Measurements from ENCODE around the gene TMEM92. TPM values are rescaled to one million over a fixed set of nuclear protein-coding genes. Genes with fewer than 3 reads are reported as not detected.

TMEM92 gene
- total RNA-seq, 1 donor from 2014 or later: 1.8 TPM

DNA sequence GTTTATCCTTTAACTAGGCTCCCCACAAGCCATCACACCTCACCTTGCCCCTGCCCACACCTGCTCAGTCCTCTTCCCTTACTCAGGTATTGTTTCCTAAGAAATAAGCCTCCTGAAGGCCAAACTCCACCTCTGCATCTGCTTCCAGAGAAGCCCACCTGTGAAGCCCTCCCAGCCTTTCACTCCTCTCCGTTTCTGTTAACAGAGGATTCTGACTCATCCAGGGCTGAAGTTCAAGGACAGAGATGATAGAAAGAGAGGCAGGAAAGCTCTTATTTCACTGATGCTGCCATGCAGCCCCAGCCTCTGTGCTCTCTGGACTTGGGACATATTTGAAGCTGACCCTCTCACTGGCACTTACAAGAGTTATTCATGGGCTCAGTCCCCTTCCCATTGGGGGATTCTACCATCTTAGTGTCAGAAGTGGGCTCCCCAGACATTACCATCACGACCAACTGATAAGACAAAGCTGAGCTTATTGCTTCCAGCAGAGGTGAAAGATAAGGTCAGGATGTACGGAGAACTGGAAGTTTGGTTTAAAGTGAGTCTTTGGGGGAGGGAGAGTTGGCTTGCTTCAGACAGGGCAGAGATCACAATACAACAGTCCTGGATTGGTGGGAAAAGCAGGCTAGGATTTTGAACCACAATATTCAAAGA lies 36.3 kb downstream of the TMEM92 start:
- Mint-ChIP-seq H3K36me3 (no peaks in the 10 kb centered on the region), H3K27ac (no peak overlapping the region), H3K27me3 (ENCODE audit: insufficient read depth, low read depth) (peaks cover 4% of the 10 kb centered on the region), H3K4me1 (peaks cover 17% of the 10 kb centered on the region), H3K4me3 (no peak overlapping the region), H3K9me3 (peaks cover 2% of the 10 kb centered on the region)
- DNase-seq (ENCODE audit: low spot score): no peak
- Histone ChIP-seq H3K27ac (no peak overlapping the region), H3K9me3 (ENCODE audit: low read depth) (no peaks in the 10 kb centered on the region), H3F3A (ENCODE audit: low read depth) (no peaks in the 10 kb centered on the region), H2AFZ (replicated peaks) (no peak overlapping the region), H3K4me2 (no peak overlapping the region), H3K79me2 (ENCODE audit: low read depth) (no peaks in the 10 kb centered on the region), H3K36me3 (no peaks in the 10 kb centered on the region), H3K9ac (no peak overlapping the region), H3K27me3 (no peaks in the 10 kb centered on the region), H3K4me1 (no peaks in the 10 kb centered on the region), H4K20me1 (ENCODE audit: low read depth) (no peaks in the 10 kb centered on the region), H3K4me3 (no peak overlapping the region)
- TF ChIP-seq, protein P1, sequence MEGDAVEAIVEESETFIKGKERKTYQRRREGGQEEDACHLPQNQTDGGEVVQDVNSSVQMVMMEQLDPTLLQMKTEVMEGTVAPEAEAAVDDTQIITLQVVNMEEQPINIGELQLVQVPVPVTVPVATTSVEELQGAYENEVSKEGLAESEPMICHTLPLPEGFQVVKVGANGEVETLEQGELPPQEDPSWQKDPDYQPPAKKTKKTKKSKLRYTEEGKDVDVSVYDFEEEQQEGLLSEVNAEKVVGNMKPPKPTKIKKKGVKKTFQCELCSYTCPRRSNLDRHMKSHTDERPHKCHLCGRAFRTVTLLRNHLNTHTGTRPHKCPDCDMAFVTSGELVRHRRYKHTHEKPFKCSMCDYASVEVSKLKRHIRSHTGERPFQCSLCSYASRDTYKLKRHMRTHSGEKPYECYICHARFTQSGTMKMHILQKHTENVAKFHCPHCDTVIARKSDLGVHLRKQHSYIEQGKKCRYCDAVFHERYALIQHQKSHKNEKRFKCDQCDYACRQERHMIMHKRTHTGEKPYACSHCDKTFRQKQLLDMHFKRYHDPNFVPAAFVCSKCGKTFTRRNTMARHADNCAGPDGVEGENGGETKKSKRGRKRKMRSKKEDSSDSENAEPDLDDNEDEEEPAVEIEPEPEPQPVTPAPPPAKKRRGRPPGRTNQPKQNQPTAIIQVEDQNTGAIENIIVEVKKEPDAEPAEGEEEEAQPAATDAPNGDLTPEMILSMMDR (IDR thresholded peaks at IDR 0.05): no peak
- no peak for TF ChIP-seq EZH2 (IDR thresholded peaks at IDR 0.05)
- no peak for TF ChIP-seq EZH2phosphoT487 (IDR thresholded peaks at IDR 0.05)

DNA sequence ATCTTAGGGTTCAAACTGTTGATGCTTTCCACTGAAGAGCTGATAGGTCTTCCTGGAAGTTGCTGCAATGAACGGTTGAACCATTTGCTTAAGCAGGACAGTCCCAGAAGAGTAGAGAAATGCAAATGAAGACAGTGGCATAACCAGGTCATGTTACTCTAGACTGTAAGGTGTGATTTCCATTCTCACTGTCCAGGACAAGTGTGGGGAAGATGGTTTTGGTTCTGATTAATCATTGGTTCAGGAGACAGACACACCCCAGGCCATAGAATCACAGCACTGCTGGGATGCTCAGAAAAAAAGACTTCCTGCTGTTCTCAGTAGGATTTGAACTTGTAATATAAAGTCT lies 36.8 kb downstream of the TMEM92 start:
- H3K4me2 ChIP-seq: no peak overlapping the region
- no peak overlapping the region for H3K27ac Mint-ChIP-seq
- TF ChIP-seq EZH2 (IDR thresholded peaks at IDR 0.05): no peak
- TF ChIP-seq, protein P1 (IDR thresholded peaks at IDR 0.05): no peak
- TF ChIP-seq EZH2phosphoT487 (IDR thresholded peaks at IDR 0.05): no peak
- no peaks in the 10 kb centered on the region for H3K36me3 Mint-ChIP-seq
- H3F3A ChIP-seq (ENCODE audit: low read depth): no peaks in the 10 kb centered on the region
- no peak overlapping the region for H3K4me3 Mint-ChIP-seq
- H4K20me1 ChIP-seq (ENCODE audit: low read depth): no peaks in the 10 kb centered on the region
- no peak overlapping the region for H3K9ac ChIP-seq
- no peaks in the 10 kb centered on the region for H3K79me2 ChIP-seq (ENCODE audit: low read depth)
- H2AFZ ChIP-seq (replicated peaks): no peak overlapping the region
- no peaks in the 10 kb centered on the region for H3K27me3 ChIP-seq
- H3K27me3 Mint-ChIP-seq (ENCODE audit: insufficient read depth, low read depth): peaks cover 4% of the 10 kb centered on the region
- no peak overlapping the region for H3K4me3 ChIP-seq
- peaks cover 2% of the 10 kb centered on the region for H3K9me3 Mint-ChIP-seq
- no peak overlapping the region for H3K27ac ChIP-seq
- no peak for DNase-seq (ENCODE audit: low spot score)
- no peaks in the 10 kb centered on the region for H3K36me3 ChIP-seq
- H3K9me3 ChIP-seq (ENCODE audit: low read depth): no peaks in the 10 kb centered on the region
- H3K4me1 ChIP-seq: no peaks in the 10 kb centered on the region
- H3K4me1 Mint-ChIP-seq: peaks cover 17% of the 10 kb centered on the region

DNA sequence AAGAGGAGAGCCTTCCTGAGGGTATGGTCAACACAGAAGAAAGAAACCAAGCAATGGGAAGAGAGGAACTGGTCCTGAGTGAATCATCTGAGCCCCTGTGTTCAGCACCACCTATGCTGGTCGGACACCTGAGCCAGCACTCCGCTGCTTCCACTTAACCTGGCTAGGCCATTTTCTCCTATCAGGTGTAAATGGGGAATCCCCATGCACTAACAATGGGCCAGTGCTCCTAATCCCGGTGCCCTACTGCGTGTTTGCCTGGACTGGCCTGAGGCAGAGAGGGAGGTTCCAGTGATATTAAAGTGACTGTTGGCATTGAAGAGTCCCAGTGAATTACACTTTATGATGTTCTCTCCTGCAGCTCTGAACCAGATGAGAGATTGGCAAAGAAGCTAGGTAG lies 37.2 kb downstream of the TMEM92 start:
- Histone ChIP-seq H3F3A (ENCODE audit: low read depth) (no peaks in the 10 kb centered on the region), H3K36me3 (no peaks in the 10 kb centered on the region), H3K9ac (no peak overlapping the region), H2AFZ (replicated peaks) (no peak overlapping the region), H3K4me1 (no peaks in the 10 kb centered on the region), H3K4me2 (no peak overlapping the region), H3K4me3 (no peak overlapping the region), H3K9me3 (ENCODE audit: low read depth) (no peaks in the 10 kb centered on the region), H3K27me3 (no peaks in the 10 kb centered on the region), H4K20me1 (ENCODE audit: low read depth) (no peaks in the 10 kb centered on the region), H3K79me2 (ENCODE audit: low read depth) (no peaks in the 10 kb centered on the region), H3K27ac (no peak overlapping the region)
- Mint-ChIP-seq H3K9me3 (peaks cover 2% of the 10 kb centered on the region), H3K27ac (no peak overlapping the region), H3K36me3 (no peaks in the 10 kb centered on the region), H3K27me3 (ENCODE audit: insufficient read depth, low read depth) (peaks cover 4% of the 10 kb centered on the region), H3K4me1 (peaks cover 17% of the 10 kb centered on the region), H3K4me3 (no peak overlapping the region)
- DNase-seq (ENCODE audit: low spot score): no peak
- TF ChIP-seq, protein P1 (IDR thresholded peaks at IDR 0.05): no peak
- TF ChIP-seq EZH2phosphoT487 (IDR thresholded peaks at IDR 0.05) (no peak), EZH2 (IDR thresholded peaks at IDR 0.05) (no peak)

Data from neural progenitor cell (in vitro differentiated cells).